ENCODE data around the gene NEFH. TPM values are rescaled to one million over a fixed set of nuclear protein-coding genes. Genes with fewer than 3 reads are reported as not detected.
"Not testable (repeated sequence)": the region's sequence is repeated elsewhere in the genome, so short reads cannot be mapped to it uniquely, and the experiment has no call there.

NEFH gene
- total RNA-seq, 2 donors from 2014 or later, result 0.18 to 2.1 TPM

DNA sequence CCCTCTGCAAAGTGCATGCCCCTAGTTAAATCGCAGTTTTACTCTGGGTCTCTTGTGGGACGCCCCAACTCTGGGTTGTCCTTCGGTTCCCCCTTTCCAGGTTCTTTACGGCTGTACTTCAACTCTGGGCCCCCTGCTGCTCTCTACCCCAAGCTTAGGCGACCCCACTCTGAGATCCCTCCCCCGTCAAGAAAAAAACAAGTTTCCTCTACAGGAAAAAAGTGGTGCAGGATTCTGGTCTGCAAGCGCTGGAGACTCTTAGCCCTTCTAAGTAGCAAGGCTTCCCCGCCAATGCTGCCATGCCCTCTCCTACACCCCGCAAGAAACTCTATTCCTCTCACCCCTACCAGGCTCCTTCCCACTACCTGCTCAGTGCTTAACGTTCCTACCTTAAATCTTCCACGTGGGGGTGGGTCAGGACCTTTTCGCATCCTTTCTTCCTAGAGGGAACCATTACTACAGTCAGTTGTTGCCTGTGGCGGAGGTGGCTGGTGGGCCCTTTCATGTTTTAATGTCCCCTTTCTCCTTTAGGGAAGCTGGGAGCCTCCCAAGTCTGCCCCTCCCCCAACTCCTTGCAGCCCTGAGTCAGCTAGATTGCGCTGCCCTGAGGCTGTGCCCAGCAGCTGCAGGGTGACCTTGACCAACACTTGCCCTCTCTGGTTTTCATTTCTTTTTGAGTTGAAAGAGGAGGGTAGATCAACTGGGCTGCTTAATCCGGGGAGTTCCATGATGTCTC is 1.4 kb downstream of the NEFH start:
- no peak for ATAC-seq
- peaks cover 0 to 5% of the 10 kb centered on the region in 2 donors for H3K9me3 Mint-ChIP-seq
- peaks cover 14 to 16% of the 10 kb centered on the region in 2 donors for H3K36me3 Mint-ChIP-seq
- H3K27ac Mint-ChIP-seq, result no peak overlapping the region
- DNase-seq (ENCODE audit: low spot score in 2 of 2), result no peak

DNA sequence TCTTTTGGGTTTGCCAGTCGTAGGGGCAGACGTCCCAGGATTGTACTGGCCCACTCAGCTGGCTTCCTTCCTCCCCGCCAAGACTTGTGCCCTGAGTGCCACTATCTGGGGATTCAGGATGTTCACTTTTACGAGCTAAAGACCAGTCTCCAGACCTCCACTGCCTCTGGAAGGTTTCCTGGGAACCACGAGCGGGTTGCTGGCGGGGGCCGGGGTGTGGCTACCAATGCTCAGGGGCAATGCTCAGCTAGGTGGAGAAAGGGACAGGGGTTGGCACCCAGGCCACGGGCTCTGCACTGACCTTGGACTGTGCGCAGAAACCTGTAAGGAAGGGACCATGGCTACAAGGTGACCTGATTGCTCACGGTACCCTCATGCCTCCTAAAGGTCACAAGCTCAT is 2.2 kb downstream of the NEFH start:
- H3K36me3 Mint-ChIP-seq, result peaks cover 13 to 14% of the 10 kb centered on the region in 2 donors
- ATAC-seq (no peak), DNase-seq (ENCODE audit: low spot score in 2 of 2) (no peak)
- H3K27ac Mint-ChIP-seq, result no peak overlapping the region
- H3K9me3 Mint-ChIP-seq, result peaks cover 0 to 5% of the 10 kb centered on the region in 2 donors

DNA sequence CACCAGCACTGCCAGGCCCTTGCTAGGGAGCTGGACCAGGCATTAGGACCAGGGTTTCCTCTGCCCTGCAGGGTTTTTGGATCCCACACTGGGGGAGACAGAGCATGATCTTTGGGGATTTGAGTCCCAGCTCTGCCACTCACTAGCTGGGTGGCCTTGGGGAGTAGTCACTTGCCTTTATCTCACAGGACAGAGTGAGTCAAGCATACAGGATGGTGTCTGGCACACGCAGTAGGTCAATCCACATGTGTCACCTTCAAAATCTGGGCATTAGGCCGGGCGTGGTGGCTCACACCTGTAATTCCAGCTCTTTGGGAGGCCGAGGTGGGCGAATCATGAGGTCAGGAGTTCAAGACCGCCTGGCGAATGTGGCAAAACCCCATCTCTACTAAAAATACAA is 2.7 kb downstream of the NEFH start:
- ATAC-seq (no peak), DNase-seq (ENCODE audit: low spot score in 2 of 2) (no peak)
- Mint-ChIP-seq H3K27ac (no peak overlapping the region), H3K36me3 (peaks cover 12 to 14% of the 10 kb centered on the region in 2 donors), H3K9me3 (peaks cover 0 to 5% of the 10 kb centered on the region in 2 donors)

DNA sequence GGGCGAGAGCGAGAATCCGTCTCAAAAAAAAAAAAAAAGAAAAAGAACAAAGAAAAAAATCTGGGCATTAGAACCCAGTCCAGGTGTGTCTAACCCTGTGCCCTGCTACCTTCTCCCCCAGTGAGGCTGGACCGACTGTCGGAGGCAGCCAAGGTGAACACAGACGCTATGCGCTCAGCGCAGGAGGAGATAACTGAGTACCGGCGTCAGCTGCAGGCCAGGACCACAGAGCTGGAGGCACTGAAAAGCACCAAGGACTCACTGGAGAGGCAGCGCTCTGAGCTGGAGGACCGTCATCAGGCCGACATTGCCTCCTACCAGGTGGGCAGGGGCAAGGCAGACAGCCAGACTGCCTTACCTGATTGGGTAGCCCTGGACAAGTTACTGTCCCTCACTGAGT is 3.2 kb downstream of the NEFH start:
- H3K36me3 Mint-ChIP-seq, result peaks cover 12 to 14% of the 10 kb centered on the region in 2 donors

DNA sequence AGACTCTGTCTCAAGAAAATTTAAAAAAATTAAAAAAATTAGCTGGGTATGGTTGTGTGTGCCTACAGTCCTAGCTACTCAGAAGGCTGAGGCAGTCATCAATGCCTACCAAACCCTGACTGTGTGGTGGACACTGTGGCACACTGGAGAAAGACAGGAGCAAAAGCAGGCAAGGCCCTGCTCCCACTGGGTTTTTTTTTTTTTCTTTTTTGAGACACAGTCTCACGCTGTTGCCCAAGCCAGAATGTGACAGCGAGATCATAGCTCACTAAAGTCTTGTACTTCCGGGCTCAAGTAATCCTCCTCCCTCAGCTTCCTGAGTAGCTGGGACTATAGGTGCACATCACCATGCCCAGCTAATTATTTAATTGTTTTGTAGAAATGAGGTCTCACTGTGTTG is 4.6 kb downstream of the NEFH start:
- H3K9me3 Mint-ChIP-seq, result peaks cover 0 to 5% of the 10 kb centered on the region in 2 donors
- DNase-seq (ENCODE audit: low spot score in 2 of 2) (no peak), ATAC-seq (no peak)
- peaks cover 8 to 10% of the 10 kb centered on the region in 2 donors for H3K36me3 Mint-ChIP-seq
- no peak overlapping the region for H3K27ac Mint-ChIP-seq

More for the DNA sequence above, 3.2 kb downstream of the NEFH start:
- ATAC-seq, result no peak
- Mint-ChIP-seq H3K27ac (no peak overlapping the region), H3K9me3 (peaks cover 0 to 5% of the 10 kb centered on the region in 2 donors)
- no peak for DNase-seq (ENCODE audit: low spot score in 2 of 2)

DNA sequence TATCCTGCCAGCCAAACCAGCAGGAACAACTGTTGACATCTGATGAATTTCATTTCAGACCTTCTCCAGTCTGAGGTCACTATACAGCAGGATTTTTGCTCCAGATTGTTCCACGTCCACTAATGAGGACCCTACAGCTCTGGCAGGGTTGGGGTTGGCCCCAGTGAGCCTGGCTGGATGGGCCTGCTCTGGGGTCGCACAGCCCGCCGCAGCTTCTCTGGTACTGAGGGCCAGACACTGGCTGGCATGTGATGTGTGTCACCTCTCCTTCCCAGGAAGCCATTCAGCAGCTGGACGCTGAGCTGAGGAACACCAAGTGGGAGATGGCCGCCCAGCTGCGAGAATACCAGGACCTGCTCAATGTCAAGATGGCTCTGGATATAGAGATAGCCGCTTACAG is 5.4 kb downstream of the NEFH start:
- peaks cover 0 to 5% of the 10 kb centered on the region in 2 donors for H3K9me3 Mint-ChIP-seq
- DNase-seq (ENCODE audit: low spot score in 2 of 2) (no peak), ATAC-seq (no peak)
- H3K36me3 Mint-ChIP-seq, result peaks cover 7 to 8% of the 10 kb centered on the region in 2 donors
- H3K27ac Mint-ChIP-seq, result no peak overlapping the region

DNA sequence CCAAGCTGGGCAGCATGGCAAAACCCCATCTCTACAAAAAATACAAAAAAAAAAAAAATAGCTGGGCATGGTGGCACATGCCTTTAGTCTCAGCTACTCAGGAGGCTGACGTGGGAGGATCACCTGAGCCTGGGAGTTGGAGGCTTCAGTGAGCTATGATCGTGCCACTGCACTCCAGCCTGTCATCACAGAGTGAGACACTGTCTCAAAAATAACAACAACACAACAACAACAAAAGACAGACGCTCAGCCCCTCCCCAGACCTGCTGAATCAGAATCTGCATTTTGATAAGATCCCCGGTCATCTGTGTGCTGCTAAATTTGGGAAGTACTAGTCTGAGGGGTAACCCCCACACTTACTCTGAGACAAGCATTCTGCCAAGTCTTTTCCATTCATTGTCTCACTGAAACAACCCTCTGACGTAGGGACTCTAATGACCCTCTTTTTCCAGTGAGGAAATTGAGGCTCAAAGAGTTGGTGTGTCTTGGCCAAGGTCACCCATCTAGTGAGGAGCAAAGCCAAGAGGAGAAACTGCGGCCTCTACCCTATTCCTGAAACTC is 7.5 kb downstream of the NEFH start:
- Mint-ChIP-seq H3K36me3 (no peaks in the 10 kb centered on the region), H3K27ac (peak overlapping the region in 1 of 2 donors; percentile 51), H3K9me3 (no peaks in the 10 kb centered on the region)
- no peak for ATAC-seq
- no peak for DNase-seq (ENCODE audit: low spot score in 2 of 2)

DNA sequence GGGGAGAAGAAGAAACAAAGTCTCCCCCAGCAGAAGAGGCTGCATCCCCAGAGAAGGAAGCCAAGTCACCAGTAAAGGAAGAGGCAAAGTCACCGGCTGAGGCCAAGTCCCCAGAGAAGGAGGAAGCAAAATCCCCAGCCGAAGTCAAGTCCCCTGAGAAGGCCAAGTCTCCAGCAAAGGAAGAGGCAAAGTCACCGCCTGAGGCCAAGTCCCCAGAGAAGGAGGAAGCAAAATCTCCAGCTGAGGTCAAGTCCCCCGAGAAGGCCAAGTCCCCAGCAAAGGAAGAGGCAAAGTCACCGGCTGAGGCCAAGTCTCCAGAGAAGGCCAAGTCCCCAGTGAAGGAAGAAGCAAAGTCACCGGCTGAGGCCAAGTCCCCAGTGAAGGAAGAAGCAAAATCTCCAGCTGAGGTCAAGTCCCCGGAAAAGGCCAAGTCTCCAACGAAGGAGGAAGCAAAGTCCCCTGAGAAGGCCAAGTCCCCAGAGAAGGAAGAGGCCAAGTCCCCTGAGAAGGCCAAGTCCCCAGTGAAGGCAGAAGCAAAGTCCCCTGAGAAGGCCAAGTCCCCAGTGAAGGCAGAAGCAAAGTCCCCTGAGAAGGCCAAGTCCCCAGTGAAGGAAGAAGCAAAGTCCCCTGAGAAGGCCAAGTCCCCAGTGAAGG is 9.2 kb downstream of the NEFH start:
- not testable (repeated sequence) for ATAC-seq; DNase-seq (ENCODE audit: low spot score in 2 of 2); H3K9me3 Mint-ChIP-seq; H3K36me3 Mint-ChIP-seq
- peak overlapping the region in 1 of 2 donors; percentile 8 for H3K27ac Mint-ChIP-seq

DNA sequence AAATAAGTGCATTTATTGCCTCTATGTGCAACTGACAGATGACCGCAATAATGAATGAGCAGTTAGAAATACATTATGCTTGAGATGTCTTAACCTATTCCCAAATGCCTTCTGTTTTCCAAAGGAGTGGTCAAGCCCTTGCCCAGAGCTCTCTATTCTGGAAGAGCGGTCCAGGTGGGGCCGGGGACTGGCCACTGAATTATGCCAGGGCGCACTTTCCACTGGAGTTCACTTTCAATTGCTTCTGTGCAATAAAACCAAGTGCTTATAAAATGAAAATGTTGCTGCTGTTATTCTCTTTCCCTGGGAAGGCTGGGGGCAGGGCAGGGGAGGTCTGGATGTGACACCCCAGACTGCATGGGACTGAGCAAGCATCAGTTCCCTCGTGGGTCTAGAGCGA is 11.0 kb downstream of the NEFH start:
- H3K36me3 Mint-ChIP-seq, result peaks cover 8 to 15% of the 10 kb centered on the region in 2 donors
- peaks cover 7 to 9% of the 10 kb centered on the region in 2 donors for H3K9me3 Mint-ChIP-seq
- ATAC-seq (no peak), DNase-seq (ENCODE audit: low spot score in 2 of 2) (no peak)
- H3K27ac Mint-ChIP-seq, result no peak overlapping the region

DNA sequence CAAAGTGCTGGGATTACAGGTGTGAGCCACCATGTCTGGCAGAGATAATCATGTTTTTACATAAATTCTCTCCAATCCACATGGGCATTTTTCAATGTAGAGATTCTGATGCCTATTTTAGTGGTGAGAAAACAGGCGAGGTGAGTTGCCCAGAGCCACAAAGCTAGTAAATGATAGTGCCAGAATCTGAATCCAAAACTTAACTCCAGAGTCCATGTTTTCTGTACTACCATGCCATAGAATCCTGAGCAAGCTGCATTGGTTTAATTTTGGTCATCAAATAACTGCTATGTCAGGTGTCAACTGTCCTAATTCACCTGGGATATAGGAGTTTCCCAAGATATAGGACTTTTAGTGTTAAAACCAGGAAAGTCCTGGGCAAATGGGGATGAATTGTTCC is 13.6 kb downstream of the NEFH start:
- DNase-seq (ENCODE audit: low spot score in 2 of 2) (no peak), ATAC-seq (no peak)
- H3K9me3 Mint-ChIP-seq, result peaks cover 7 to 9% of the 10 kb centered on the region in 2 donors
- H3K27ac Mint-ChIP-seq, result no peak overlapping the region
- H3K36me3 Mint-ChIP-seq, result peaks cover 8 to 15% of the 10 kb centered on the region in 2 donors

DNA sequence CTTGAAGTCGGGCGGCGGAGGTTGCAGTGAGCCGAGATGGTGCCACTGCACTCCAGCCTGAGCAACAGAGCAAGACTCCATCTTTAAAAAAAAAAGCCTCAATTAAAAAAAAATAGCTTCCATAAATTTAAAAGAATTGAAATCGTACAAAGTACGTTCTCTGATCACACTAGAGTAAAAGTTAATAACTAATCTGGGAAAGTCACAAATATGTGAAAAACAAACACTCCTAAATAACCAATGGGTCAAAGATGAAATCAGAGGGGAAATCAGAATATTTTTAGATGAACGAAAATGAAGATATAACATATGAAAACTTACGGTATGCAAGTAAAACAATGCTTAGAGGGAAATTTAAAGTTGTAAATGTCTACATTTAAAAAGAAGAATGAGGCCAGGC is 19.8 kb downstream of the NEFH start:
- H3K9me3 Mint-ChIP-seq, result peaks cover 3 to 4% of the 10 kb centered on the region in 2 donors
- H3K36me3 Mint-ChIP-seq, result peaks cover 3 to 10% of the 10 kb centered on the region in 2 donors
- no peak for DNase-seq (ENCODE audit: low spot score in 2 of 2)
- no peak overlapping the region for H3K27ac Mint-ChIP-seq
- no peak for ATAC-seq

DNA sequence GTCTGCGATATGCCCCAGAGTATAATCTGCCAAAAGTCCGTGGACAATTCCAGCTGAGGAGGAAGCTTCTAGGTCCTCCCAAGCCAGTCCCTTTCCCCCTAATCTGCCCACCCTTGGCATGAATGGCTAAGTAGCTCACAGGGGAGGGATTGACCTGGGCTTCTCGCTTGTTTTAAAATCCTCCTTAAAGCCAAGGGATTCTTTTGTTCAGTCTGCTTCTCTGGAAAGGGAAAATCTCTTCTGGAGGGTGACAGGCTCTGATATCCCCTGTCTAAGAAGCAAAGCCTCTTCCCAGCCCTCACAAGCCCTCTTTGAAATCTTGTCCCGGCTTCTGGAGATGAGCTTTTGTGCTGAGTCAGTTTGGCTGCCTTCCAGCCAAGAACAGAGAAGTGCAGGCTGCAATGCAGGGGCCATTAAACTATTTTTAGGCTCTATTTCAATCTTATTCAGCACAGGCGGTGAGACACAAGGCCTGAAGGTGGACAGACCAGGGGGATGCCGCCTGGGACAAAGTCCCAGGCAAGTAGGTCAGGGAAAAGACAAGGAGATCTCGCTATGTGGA is 23.9 kb downstream of the NEFH start:
- Mint-ChIP-seq H3K27ac (peak overlapping the region in 1 of 2 donors; percentile 17), H3K36me3 (no peaks in the 10 kb centered on the region), H3K9me3 (no peaks in the 10 kb centered on the region)
- ATAC-seq (no peak), DNase-seq (ENCODE audit: low spot score in 2 of 2) (no peak)

DNA sequence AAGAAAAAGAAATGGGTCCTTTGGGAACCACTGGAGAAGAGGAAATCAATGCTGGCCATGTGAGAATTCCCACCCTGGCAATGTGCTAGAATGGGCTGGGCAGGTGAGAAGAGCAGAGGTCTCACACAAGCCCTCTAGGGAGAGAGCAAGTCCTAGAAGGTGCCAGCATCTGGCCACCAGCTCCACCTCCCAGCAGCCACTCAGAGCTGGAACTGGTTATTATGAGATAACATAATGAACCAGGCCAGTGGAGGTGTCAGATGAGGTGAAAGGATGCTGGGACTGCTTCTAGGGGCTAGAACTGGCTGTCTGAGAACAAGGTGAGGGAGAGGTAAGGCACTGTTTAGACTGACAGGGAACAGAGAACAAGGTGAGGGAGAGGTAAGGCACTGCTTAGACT is 29.3 kb downstream of the NEFH start:
- DNase-seq (ENCODE audit: low spot score in 2 of 2) (no peak), ATAC-seq (no peak)
- no peaks in the 10 kb centered on the region for H3K9me3 Mint-ChIP-seq
- H3K27ac Mint-ChIP-seq, result peak overlapping the region; percentile 51 to 86
- no peaks in the 10 kb centered on the region for H3K36me3 Mint-ChIP-seq

DNA sequence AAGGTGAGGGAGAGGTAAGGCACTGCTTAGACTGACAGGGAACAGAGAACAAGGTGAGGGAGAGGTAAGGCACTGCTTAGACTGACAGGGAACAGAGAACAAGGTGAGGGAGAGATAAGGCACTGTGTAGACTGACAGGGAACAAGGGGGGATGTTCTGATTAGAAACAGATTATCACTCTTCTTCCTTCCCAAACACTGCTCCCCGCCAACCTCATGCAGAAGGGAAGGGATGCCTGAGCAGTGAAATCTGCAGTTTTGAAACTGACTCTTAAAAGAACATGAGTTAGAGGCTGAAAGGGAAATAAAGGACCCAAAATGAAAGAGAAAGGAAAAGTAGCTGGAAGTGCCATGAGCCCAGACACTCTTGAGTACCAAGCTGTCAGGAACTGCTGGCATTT is 29.8 kb downstream of the NEFH start:
- DNase-seq (ENCODE audit: low spot score in 2 of 2), result no peak
- no peaks in the 10 kb centered on the region for H3K9me3 Mint-ChIP-seq
- H3K27ac Mint-ChIP-seq, result peak overlapping the region; percentile 50 to 81
- no peak for ATAC-seq
- no peaks in the 10 kb centered on the region for H3K36me3 Mint-ChIP-seq

DNA sequence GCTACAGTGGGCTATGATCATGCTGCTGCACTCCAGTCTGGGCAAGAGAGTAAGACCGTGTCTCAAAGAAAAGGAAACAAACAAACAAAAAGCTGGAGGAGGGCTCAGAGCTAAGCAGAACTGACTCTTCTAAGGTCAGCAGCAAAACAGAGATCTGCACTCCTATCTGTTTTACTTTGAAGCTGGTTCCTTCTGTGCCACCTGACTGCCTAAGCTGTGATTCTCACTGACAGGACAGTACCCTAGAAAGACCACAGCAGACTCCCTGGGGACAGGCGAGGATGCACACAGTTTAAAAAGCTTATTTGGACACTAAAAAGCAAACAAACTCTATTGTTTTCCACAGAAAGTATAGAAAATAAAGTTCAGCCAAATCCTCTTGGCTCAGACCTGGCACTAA is 30.5 kb downstream of the NEFH start:
- Mint-ChIP-seq H3K36me3 (no peaks in the 10 kb centered on the region), H3K27ac (peak overlapping the region; percentile 50 to 84), H3K9me3 (no peaks in the 10 kb centered on the region)
- no peak for ATAC-seq
- DNase-seq (ENCODE audit: low spot score in 2 of 2), result no peak

DNA sequence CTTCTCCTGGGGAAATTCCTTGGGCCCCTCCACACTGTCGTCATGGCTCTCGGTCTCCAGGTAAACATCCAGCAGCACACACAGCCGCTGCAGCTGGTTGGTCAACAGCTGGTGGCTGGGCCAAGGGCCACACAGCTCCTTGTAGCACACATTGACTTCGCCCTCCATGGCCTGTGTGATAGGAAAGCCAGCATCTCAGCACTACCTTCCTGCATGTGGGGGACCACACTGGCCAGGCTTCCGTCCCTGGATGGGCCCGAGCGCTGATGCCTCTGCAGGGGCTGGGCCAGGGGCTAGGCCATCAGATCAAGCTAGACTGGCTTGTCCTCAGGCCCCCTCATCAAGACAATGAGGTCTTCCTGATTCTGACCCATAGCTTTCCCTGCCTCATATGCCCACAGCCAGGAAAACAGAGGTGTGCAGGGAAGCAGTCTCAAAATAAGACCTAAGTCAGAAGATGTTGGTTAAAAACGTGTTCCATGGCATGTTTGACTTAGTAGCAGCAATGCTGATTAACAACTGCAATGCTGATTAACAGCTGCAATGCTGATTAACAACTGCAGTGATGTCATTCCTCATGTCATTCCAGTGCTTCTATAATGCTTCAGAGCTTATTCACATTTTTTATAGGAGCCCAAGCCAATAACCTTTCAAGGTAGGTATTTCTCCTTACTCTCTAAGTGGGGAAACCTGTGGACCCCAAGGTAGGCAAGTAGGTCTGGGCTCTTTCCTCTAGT is 31.3 kb downstream of the NEFH start:
- ATAC-seq, result no peak
- peak overlapping the region in 1 of 2 donors; percentile 50 for H3K27ac Mint-ChIP-seq
- no peak for DNase-seq (ENCODE audit: low spot score in 2 of 2)

DNA sequence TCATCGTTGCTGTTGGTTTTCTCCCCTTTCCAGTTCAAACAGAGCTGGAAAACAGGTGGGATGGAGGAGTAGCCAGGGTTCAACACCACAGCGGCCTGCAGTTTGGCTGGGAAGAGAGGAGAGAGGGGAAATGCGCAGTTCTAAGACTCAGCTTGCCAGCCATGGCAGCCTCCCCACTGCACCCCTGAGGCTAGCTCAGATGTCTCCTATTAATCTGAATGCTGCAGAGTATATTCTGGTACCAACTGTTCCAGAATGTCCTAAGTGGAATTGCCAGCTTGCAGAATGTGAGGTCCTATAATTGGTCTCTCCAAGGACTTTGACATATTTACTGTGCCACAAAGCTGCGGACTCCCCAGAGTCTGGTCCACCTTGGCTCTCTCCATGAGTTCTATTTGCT is 32.0 kb downstream of the NEFH start:
- Mint-ChIP-seq H3K36me3 (no peaks in the 10 kb centered on the region), H3K27ac (no peak overlapping the region), H3K9me3 (no peaks in the 10 kb centered on the region)
- DNase-seq (ENCODE audit: low spot score in 2 of 2) (no peak), ATAC-seq (no peak)

More for the DNA sequence above, 31.3 kb downstream of the NEFH start:
- no peaks in the 10 kb centered on the region for H3K36me3 Mint-ChIP-seq
- H3K9me3 Mint-ChIP-seq, result no peaks in the 10 kb centered on the region

All from activated naive CD4-positive, alpha-beta T cell treated with anti-CD3 and anti-CD28 coated beads, Interleukin-2, amount 50 U/mL, for 72 hours (primary cell).